A549 (cell line): ENCODE data around the gene SPSB1. TPM values are rescaled to one million over a fixed set of nuclear protein-coding genes. Genes with fewer than 3 reads are reported as not detected.
A peak's percentile ranks its signal among the peaks of the same experiment; 100 is the strongest.

Experiments
- ATAC-seq, 2 experiments: fragments of 200-7000 bp in 1 of 2; fragments of >200 bp in 1 of 2; cut with Nextera tagmentation in 1 of 2; cut with Tn5 transposase in 1 of 2; 3 replicates each; pipeline versions ENCODE4 v1.8.0 to v1.9.1; 2018 to 2020; ENCODE audit warnings: mild to moderate bottlenecking in 1 of 2, moderate library complexity in 1 of 2
- CTCF ChIA-PET: fragments of 300-600 bp; sonication (Branson Sonifier 250); formaldehyde crosslinking; extraction: SDS; loops from one replicate; lab custom pipeline; 2021; ENCODE audit warnings: antibody characterized with exemption, inconsistent platforms; lab: Yijun Ruan, JAX
- POLR2A ChIA-PET: fragments of 350-600 bp; formaldehyde crosslinking; extraction: SDS; loops from one replicate; lab custom pipeline; 2021; ENCODE audit warnings: antibody characterized with exemption, inconsistent platforms; lab: Yijun Ruan, JAX
- DNase-seq, 2 experiments: peaks; one replicate each; pipeline versions ENCODE4 v3.0.0 to v3.0.0-alpha.2; 2011 to 2016; ENCODE audit warnings: low read depth in 1 of 2, low spot score in 1 of 2
- FAIRE-seq: peaks from 2 replicates; lab custom pipeline; 2011; peaks lifted over from hg19 to GRCh38; lab: Jason Lieb, UNC
- H3K27ac ChIP-seq, 2 experiments: fragments of >200 bp; sonication (Bioruptor Twin); formaldehyde crosslinking; 3 replicates each; pipeline ENCODE4 v1.5.1; 2016 to 2017
- H3K4me1 ChIP-seq: fragments of >200 bp; sonication (Bioruptor Twin); formaldehyde crosslinking; 3 replicates; pipeline ENCODE4 v1.6.1; 2016
- H3K4me2 ChIP-seq: fragments of >200 bp; sonication (Bioruptor Twin); formaldehyde crosslinking; 3 replicates; pipeline ENCODE4 v1.6.1; 2016
- H3K4me3 ChIP-seq: fragments of >200 bp; sonication (Bioruptor Twin); formaldehyde crosslinking; 3 replicates; pipeline ENCODE4 v1.5.1; 2016
- H3K9me3 ChIP-seq: fragments of >200 bp; sonication (Bioruptor Twin); formaldehyde crosslinking; 3 replicates; pipeline ENCODE4 v1.6.1; 2016
- BCL3 ChIP-seq: fragments of >200 bp; sonication (Bioruptor Twin); formaldehyde crosslinking; IDR thresholded peaks from 3 replicates; pipeline ENCODE4 v1.6.1; 2016
- CBX2 ChIP-seq: fragments of 200-600 bp; sonication (generic); IDR thresholded peaks from 2 replicates; pipeline ENCODE4 v1.6.1; 2016; ENCODE audit warnings: low read depth, mild to moderate bottlenecking, borderline replicate concordance
- CTCF ChIP-seq: fragments of >200 bp; sonication (Bioruptor Twin); formaldehyde crosslinking; IDR thresholded peaks from 3 replicates; pipeline ENCODE4 v1.5.1; 2016
- E2F6 ChIP-seq: IDR thresholded peaks from 2 replicates; pipeline ENCODE4 v1.6.1; 2012; ENCODE audit warnings: low read depth, borderline replicate concordance
- EHF ChIP-seq: fragments of 250-450 bp; sonication (Bioruptor Pico); IDR thresholded peaks from 2 replicates; pipeline ENCODE4 v1.5.0; 2020; ENCODE audit warnings: mild to moderate bottlenecking
- EHMT2 ChIP-seq: fragments of 200-600 bp; sonication (generic); IDR thresholded peaks from 2 replicates; pipeline ENCODE4 v1.6.1; 2016; ENCODE audit warnings: antibody characterized with exemption, low read depth, mild to moderate bottlenecking, moderate library complexity
- FOSL2 ChIP-seq, 2 experiments: fragments of 450-650 bp in 1 of 2; fragments of >200 bp in 1 of 2; sonication (Bioruptor Twin) in 1 of 2; formaldehyde crosslinking; IDR thresholded peaks; 2 replicates each; pipeline versions ENCODE4 v1.5.0 to v1.6.1; 2016 to 2020; ENCODE audit warnings: mild to moderate bottlenecking in 1 of 2, moderate library complexity in 1 of 2
- GATA3 ChIP-seq: IDR thresholded peaks from 2 replicates; pipeline ENCODE4 v1.6.1; 2012; ENCODE audit warnings: borderline replicate concordance
- HDAC2 ChIP-seq: fragments of 200-600 bp; sonication (generic); IDR thresholded peaks from 2 replicates; pipeline ENCODE4 v1.6.1; 2016
- HMGXB4 ChIP-seq: fragments of 250-450 bp; sonication (Bioruptor Pico); IDR thresholded peaks from 2 replicates; pipeline ENCODE4 v1.5.0; 2021; ENCODE audit warnings: mild to moderate bottlenecking, moderate library complexity, borderline replicate concordance
- HOXB13 ChIP-seq: fragments of 250-450 bp; sonication (Bioruptor Pico); IDR thresholded peaks from 2 replicates; pipeline ENCODE4 v1.5.0; 2020; ENCODE audit warnings: low read depth, mild to moderate bottlenecking, moderate library complexity
- JUN ChIP-seq, 2 experiments: fragments of >200 bp; sonication (Bioruptor Twin); formaldehyde crosslinking; IDR thresholded peaks; 2 replicates in 1 of 2; 3 replicates in 1 of 2; pipeline ENCODE4 v1.6.1; 2016 to 2017
- JUNB ChIP-seq: fragments of >200 bp; sonication (Bioruptor Twin); formaldehyde crosslinking; IDR thresholded peaks from 2 replicates; pipeline ENCODE4 v1.6.1; 2016
- KDM1A ChIP-seq: fragments of 200-600 bp; sonication (generic); IDR thresholded peaks from 2 replicates; pipeline ENCODE4 v1.6.1; 2016; ENCODE audit warnings: low read depth, mild to moderate bottlenecking
- NPAS2 ChIP-seq: fragments of 250-450 bp; sonication (Bioruptor Pico); IDR thresholded peaks from 2 replicates; pipeline ENCODE4 v1.8.0; 2022; ENCODE audit warnings: mild to moderate bottlenecking, moderate library complexity, borderline replicate concordance
- PBX3 ChIP-seq: IDR thresholded peaks from 2 replicates; pipeline ENCODE4 v1.6.1; 2012
- POLR2A ChIP-seq: IDR thresholded peaks from 2 replicates; pipeline ENCODE4 v1.6.1; 2012; ENCODE audit warnings: mild to moderate bottlenecking, low read length
- RAD21 ChIP-seq, 2 experiments: fragments of >200 bp in 1 of 2; sonication (Bioruptor Twin) in 1 of 2; formaldehyde crosslinking in 1 of 2; IDR thresholded peaks in 1 of 2; conservative IDR thresholded peaks in 1 of 2; 2 replicates in 1 of 2; 3 replicates in 1 of 2; pipeline ENCODE4 v1.6.1; 2012 to 2018; ENCODE audit warnings: inconsistent platforms in 1 of 2
- RARB ChIP-seq: fragments of 250-450 bp; sonication (Bioruptor Pico); IDR thresholded peaks from 2 replicates; pipeline ENCODE4 v1.8.0; 2021; ENCODE audit warnings: mild to moderate bottlenecking, moderate library complexity
- SREBF2 ChIP-seq: fragments of 450-650 bp; IDR thresholded peaks from 2 replicates; pipeline ENCODE4 v1.6.1; 2014; ENCODE audit warnings: mild to moderate bottlenecking, moderate library complexity
- TFCP2L1 ChIP-seq: fragments of 250-450 bp; sonication (Bioruptor Pico); IDR thresholded peaks from 2 replicates; pipeline ENCODE4 v1.5.0; 2021; ENCODE audit warnings: mild to moderate bottlenecking
- TP53 ChIP-seq: fragments of 250-450 bp; sonication (Bioruptor Pico); IDR thresholded peaks from 2 replicates; pipeline ENCODE4 v1.5.0; 2021; ENCODE audit warnings: mild to moderate bottlenecking, moderate library complexity
- USF2 ChIP-seq: fragments of 450-650 bp; IDR thresholded peaks from 2 replicates; pipeline ENCODE4 v1.6.1; 2014; ENCODE audit warnings: antibody characterized with exemption
- WGBS: methylation state at CpG from one replicate; pipeline ENCODE4 v1.1.6; 2017; ENCODE audit errors: missing lambda C conversion rate; 5-methylcytosine and 5-hydroxymethylcytosine counted together
- polyA plus RNA-seq, 4 experiments: library from polyadenylated mRNA; depleted of rRNA in 3 of 4; stranded (reverse); fragments of >200 nt; fragmentation: RNase III in 1 of 4; extraction: RNeasy Plus Mini Kit Qiagen cat#74134 plus additional on column Dnase treatment in 1 of 4; gene quantifications; 2 replicates in 3 of 4; 3 replicates in 1 of 4; pipeline ENCODE4 v1.2.3, GENCODE V29; 2011 to 2017

The SPSB1 gene
- polyA plus RNA-seq, 2 of the 4 experiments (the other 2 are of a cell fraction), result 22.3 to 23.7 TPM

- POLR2A ChIA-PET, result no interaction called here
- Histone ChIP-seq H3K27ac (peak overlapping the region; percentile 94 to 98), H3K4me2 (peak overlapping the region; percentile 83), H3K4me3 (no peak overlapping the region), H3K4me1 (peaks cover 69% of the 10 kb centered on the region), H3K9me3 (no peaks in the 10 kb centered on the region)
- no peak for ATAC-seq
- no peak for TF ChIP-seq TP53 (CRISPR knock-in tag)
- no peak for TF ChIP-seq NPAS2 (CRISPR knock-in tag)
- no peak for TF ChIP-seq POLR2A
- no peak for TF ChIP-seq TFCP2L1 (CRISPR knock-in tag)
- TF ChIP-seq RARB (CRISPR knock-in tag), result no peak
- no peak for TF ChIP-seq GATA3
- TF ChIP-seq USF2, result no peak
- no peak for TF ChIP-seq E2F6
- TF ChIP-seq HDAC2, result no peak
- no peak for TF ChIP-seq BCL3
- TF ChIP-seq PBX3, result no peak
- DNase-seq, result no peak
- no peak for FAIRE-seq
- CTCF ChIA-PET, result interaction anchor here (0.8 to 2.2 kb wide), 2 partner anchors 10 to 23 kb away, joined by 3 to 5 read pairs; no protein-coding TSS in a partner anchor
- 97% methylated on average over 5 of the region's 6 CpGs for WGBS
These were observed 11.2 kb downstream of the SPSB1 start for GRCh38 chr1:9303916-9304315.

GRCh38 chr1:9305216-9305615 lies 12.5 kb downstream of the SPSB1 start:
- ATAC-seq (no peak), DNase-seq (no peak), FAIRE-seq (no peak)
- CTCF ChIA-PET, result interaction anchor here (0.8 to 2.2 kb wide), 2 partner anchors 24 to 151 kb away, joined by 3 to 5 read pairs; no protein-coding TSS in a partner anchor
- Histone ChIP-seq H3K4me2 (no peak overlapping the region), H3K9me3 (no peaks in the 10 kb centered on the region), H3K4me3 (no peak overlapping the region), H3K27ac (peak overlapping the region in 1 of 2 experiments; percentile 98; a peak in 3 of 6 replicates)
- WGBS, result 100% methylated on average over 6 of the region's 14 CpGs
- POLR2A ChIA-PET, result no interaction called here
- no peak for TF ChIP-seq HMGXB4 (CRISPR knock-in tag)
- no peak for TF ChIP-seq EHMT2
- TF ChIP-seq CTCF, result no peak
- TF ChIP-seq TFCP2L1 (CRISPR knock-in tag), result no peak
- no peak for TF ChIP-seq SREBF2
- no peak for TF ChIP-seq CBX2
- no peak for TF ChIP-seq KDM1A
- no peak for TF ChIP-seq HDAC2
- TF ChIP-seq FOSL2 (IDR thresholded peaks at IDR 0.05), result no peak
- TF ChIP-seq FOSL2 (CRISPR knock-in tag; IDR thresholded peaks at IDR 0.05), result no peak
- TF ChIP-seq PBX3, result no peak
- TF ChIP-seq EHF (CRISPR knock-in tag), result no peak
- TF ChIP-seq RAD21 (conservative IDR thresholded peaks at IDR 0.05 in 1 of 2, IDR thresholded peaks at IDR 0.05 in 1 of 2), result no peak
- TF ChIP-seq HOXB13 (CRISPR knock-in tag), result no peak
- TF ChIP-seq BCL3, result no peak
- no peak for TF ChIP-seq JUNB
- TF ChIP-seq JUN (IDR thresholded peaks at IDR 0.05), result no peak
- TF ChIP-seq RARB (CRISPR knock-in tag), result no peak
- TF ChIP-seq, all 56 proteins: peak for 0
- peaks cover 56% of the 10 kb centered on the region for H3K4me1 ChIP-seq
